Bronchial epithelial cell (primary cell): ENCODE measurements around the gene ENO3. TPM values are rescaled to one million over a fixed set of nuclear protein-coding genes. Genes with fewer than 3 reads are reported as not detected.
"Not testable (repeated sequence)": the region's sequence is repeated elsewhere in the genome, so short reads cannot be mapped to it uniquely, and the experiment has no call there.

ENCODE experiments used
- DNase-seq: peaks from one replicate; pipeline ENCODE4 v3.0.0-alpha.2; 2010; ENCODE audit warnings: low read depth
- FAIRE-seq: peaks from 2 replicates; lab custom pipeline; 2011; peaks lifted over from hg19 to GRCh38; lab: Jason Lieb, UNC
- H3K27me3 ChIP-seq: 2 replicates; pipeline ENCODE4 v1.5.1; 2011; ENCODE audit warnings: low read length; ENCODE audit not compliant: control insufficient read depth, insufficient read depth
- H3K36me3 ChIP-seq: 2 replicates; pipeline ENCODE4 v1.5.1; 2011; ENCODE audit warnings: low read length; ENCODE audit not compliant: control insufficient read depth, insufficient read depth
- H3K4me3 ChIP-seq: 2 replicates; pipeline ENCODE4 v1.5.1; 2011; ENCODE audit warnings: mild to moderate bottlenecking, low read depth, low read length, control low read depth
- total RNA-seq: library from RNA; depleted of rRNA; stranded (reverse); fragments of >200 nt; gene quantifications from 2 replicates; pipeline ENCODE4 v1.2.1, GENCODE V29; 2014
- TF ChIP-seq, protein P1 (sequence below): IDR thresholded peaks from 2 replicates; pipeline ENCODE4 v1.5.1; 2011; ENCODE audit warnings: mild to moderate bottlenecking, moderate library complexity, low read length, control low read depth, inconsistent platforms; ENCODE audit not compliant: insufficient read depth, severe bottlenecking

The ENO3 gene
- total RNA-seq = 0.51 and 1.8 TPM in 2 replicates

DNA sequence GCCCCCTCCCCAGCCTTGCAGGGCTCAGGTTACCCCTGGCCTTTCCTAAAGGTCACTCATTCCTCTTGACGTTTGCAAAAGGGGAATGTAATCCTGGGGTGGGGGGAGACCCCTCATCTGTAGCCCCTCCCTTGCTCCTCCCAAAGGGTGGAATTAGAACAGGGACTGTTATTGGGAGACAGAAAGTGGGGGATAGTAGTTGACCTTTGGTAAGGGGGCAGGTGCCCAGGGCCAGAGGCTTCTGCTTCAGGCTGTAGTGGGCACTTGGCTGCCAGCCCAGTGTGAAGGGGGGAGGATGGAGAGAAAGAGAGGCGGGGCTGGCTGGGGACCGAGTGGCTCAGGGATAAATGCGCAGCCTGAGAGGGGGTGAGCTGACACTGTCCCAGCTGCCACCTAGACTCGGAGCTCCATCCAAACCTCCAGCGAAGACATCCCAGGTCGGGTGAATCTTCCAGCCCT is at the start of gene ENO3:
TSS of gene ENO3 (plus strand) at position 374 of the 459 bp plus-strand sequence. CDS start 711 bp downstream, outside the sequence.
- Histone ChIP-seq H3K27me3 (no peaks in the 10 kb centered on the region), H3K4me3 (peak within 1 kb of the TSS; percentile 99), H3K36me3 (peaks cover 2% of the 10 kb centered on the region)
- DNase-seq = no peak
- no peak for FAIRE-seq
- TF ChIP-seq, protein P1, sequence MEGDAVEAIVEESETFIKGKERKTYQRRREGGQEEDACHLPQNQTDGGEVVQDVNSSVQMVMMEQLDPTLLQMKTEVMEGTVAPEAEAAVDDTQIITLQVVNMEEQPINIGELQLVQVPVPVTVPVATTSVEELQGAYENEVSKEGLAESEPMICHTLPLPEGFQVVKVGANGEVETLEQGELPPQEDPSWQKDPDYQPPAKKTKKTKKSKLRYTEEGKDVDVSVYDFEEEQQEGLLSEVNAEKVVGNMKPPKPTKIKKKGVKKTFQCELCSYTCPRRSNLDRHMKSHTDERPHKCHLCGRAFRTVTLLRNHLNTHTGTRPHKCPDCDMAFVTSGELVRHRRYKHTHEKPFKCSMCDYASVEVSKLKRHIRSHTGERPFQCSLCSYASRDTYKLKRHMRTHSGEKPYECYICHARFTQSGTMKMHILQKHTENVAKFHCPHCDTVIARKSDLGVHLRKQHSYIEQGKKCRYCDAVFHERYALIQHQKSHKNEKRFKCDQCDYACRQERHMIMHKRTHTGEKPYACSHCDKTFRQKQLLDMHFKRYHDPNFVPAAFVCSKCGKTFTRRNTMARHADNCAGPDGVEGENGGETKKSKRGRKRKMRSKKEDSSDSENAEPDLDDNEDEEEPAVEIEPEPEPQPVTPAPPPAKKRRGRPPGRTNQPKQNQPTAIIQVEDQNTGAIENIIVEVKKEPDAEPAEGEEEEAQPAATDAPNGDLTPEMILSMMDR = no peak

DNA sequence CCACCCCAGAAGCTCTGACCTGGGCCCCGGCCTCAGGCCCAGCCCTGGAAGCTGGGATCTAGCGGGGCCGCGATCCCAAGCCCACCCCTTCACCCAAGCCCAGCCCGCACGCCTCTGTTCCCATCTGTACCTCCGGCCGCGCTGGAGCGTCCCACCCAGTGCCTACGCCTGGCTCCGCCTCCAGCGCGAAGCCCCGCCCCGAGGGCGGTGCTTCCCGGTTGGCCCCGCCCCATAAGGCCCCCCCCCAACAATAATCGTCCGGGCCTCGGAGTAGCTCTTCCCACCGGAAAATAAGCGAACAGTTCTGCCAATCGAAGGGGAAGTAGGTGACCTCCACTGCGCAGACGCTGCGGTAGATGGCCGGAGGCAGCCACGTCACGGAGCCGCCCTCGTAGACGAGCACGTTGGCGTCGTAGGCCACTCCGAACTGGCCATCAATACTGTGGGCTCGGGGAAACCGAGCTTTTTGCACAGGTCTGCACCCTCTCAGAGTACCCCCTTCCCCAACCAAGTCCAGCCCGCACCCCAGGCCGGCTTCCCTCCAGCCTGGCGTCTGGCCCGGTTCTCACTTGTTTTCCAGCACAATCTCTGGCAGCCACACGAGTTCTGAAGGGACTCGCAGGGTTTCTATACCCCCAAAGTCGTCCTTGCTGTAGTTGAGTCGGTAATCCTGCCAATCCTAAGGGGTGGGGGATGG is 49.1 kb upstream of the ENO3 start:
- FAIRE-seq = no peak
- TF ChIP-seq, protein P1 = no peak
- DNase-seq = no peak
- no peak overlapping the region for H3K4me3 ChIP-seq
- peaks cover 5% of the 10 kb centered on the region for H3K36me3 ChIP-seq
- H3K27me3 ChIP-seq = no peaks in the 10 kb centered on the region

DNA sequence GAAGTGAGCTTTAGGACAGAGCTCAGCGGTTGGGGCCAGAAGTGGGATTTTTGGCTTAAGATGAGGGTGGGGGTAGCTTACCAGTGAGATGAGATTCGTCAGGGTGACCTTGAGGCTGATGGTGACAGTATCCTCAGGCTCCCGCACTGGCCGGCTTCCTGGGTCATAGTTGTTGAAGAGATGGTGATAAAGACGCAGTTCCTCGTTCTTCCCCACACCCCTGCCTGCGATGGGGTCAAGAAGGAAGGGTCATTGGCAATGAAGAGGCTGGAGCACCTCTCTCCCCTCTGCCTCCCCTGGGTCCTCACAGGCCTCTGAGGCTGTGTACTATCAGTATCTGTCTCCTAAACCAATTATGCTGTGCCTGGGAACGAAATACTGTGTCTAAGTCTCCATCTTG is 48.4 kb upstream of the ENO3 start:
- TF ChIP-seq, protein P1 = no peak
- H3K4me3 ChIP-seq = no peak overlapping the region
- no peaks in the 10 kb centered on the region for H3K27me3 ChIP-seq
- FAIRE-seq (peak; percentile 73), DNase-seq (no peak)
- no peaks in the 10 kb centered on the region for H3K36me3 ChIP-seq

DNA sequence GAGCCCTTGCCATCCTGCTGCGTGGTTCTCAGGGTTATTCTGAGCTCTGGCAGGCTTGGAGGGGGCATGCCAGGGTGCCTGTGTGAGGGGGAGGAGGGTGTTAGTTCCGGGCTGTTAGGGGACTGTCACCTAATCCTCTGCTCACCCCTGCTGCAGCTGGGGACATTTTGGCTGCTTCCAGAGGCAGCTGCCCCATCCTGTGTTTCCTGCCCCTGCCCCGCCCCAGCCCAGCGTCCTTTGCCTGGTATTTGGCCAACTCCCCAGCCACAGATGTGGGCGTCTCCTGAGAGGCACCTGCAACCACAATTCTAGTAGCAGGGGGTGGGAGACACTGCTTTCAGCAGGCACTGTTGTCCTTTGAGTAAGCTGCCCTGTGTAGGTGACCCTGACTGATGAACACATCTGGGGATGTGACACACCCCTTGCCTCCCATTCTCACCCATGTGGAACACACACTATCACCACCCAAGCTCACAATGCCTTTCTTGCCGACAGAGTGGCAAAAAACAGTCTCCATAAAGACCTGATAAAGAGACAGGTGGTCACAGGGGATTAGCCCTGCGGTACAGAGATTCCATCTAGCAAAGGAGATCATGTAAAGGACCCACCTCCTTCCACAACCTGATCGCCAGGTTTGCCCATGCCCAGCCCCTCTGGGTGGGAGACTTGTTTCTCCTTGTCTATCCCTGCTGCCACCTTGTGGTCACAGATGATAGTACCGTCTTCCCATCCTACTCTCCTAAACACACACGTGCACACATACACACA is 47.7 kb upstream of the ENO3 start, which contains the start of gene CHRNE:
TSS of gene CHRNE (minus strand) at position 48 of the 768 bp plus-strand sequence. CDS start at position 13, 35 bp downstream.
- H3K4me3 ChIP-seq = no peak within 1 kb of the TSS
- H3K27me3 ChIP-seq = no peaks in the 10 kb centered on the region
- TF ChIP-seq, protein P1 = peak; percentile 82
- peak; percentile 85 for DNase-seq
- H3K36me3 ChIP-seq = no peaks in the 10 kb centered on the region
- no peak for FAIRE-seq

DNA sequence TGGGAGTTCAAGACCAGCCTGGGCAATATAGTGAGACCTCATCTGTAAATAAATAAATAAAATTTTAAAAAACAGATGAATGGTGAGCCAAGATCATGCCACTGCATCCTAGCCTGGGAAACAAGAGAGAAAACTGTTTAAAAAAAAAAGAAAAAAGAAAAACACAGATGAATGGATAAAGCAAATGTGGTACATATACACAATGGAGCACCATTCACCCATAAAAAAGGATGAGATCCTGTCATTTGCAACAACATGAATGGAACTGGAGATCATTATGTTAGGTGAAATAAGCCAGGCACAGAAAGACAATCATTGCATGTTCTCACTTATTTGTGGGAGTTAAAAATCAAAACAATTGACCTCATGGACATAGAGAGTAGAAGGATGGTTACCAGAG is 44.3 kb upstream of the ENO3 start:
- not testable (repeated sequence) for FAIRE-seq

DNA sequence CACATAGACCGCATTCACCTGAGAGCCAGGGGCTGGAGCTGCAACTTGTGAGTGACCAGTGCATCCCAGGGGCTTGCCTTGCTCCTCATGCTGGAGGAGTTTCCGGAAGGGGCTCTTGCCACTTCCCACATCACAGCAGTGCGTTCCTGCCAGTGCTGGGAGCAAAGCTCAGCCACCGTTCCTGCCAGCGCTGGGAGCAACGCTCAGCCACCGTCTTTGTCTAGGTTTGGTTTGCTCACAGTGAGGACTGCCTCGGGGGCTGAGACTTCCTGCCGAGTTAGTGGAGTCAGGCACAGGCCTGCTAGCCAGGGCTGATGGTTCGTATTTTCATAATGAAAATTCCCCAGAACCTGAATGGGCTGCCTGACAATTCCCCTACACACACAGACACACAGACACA is 42.6 kb upstream of the ENO3 start:
- no peak for FAIRE-seq
- TF ChIP-seq, protein P1 = no peak
- peak; percentile 78 for DNase-seq
- no peaks in the 10 kb centered on the region for H3K36me3 ChIP-seq
- H3K27me3 ChIP-seq = no peaks in the 10 kb centered on the region
- no peak overlapping the region for H3K4me3 ChIP-seq

More for the DNA sequence above, 44.3 kb upstream of the ENO3 start:
- not testable (repeated sequence) for H3K36me3 ChIP-seq, H3K4me3 ChIP-seq, DNase-seq, H3K27me3 ChIP-seq
